H1 (cell line): ENCODE measurements around the gene SPATS2. TPM values are rescaled to one million over a fixed set of nuclear protein-coding genes. Genes with fewer than 3 reads are reported as not detected.

ENCODE experiments used
- CTCF ChIA-PET: fragments of 300-600 bp; sonication (Branson Sonifier 250); formaldehyde crosslinking; loops from one replicate; lab custom pipeline; 2021; ENCODE audit not compliant: partially characterized antibody; lab: Charles Lee
- POLR2A ChIA-PET: fragments of 300-600 bp; sonication (Branson Sonifier 250); formaldehyde crosslinking; loops from one replicate; lab custom pipeline; 2021; ENCODE audit warnings: inconsistent platforms; ENCODE audit not compliant: partially characterized antibody; lab: Charles Lee
- DNase-seq, 2 experiments: peaks; one replicate each; pipeline versions ENCODE4 v3.0.0 to v3.0.0-alpha.2; 2010 to 2022; ENCODE audit warnings: low spot score in 2 of 2, low read depth in 1 of 2, mixed read lengths in 1 of 2
- FAIRE-seq: peaks from 2 replicates; lab custom pipeline; 2011; peaks lifted over from hg19 to GRCh38; lab: Jason Lieb, UNC
- H2AFZ ChIP-seq: 2 replicates; pipeline ENCODE4 v1.8.1; 2012; ENCODE audit warnings: low read length, inconsistent platforms
- H2AK5ac ChIP-seq: 2 replicates; pipeline ENCODE4 v1.6.1; 2013; ENCODE audit warnings: low read depth, low read length
- H2BK120ac ChIP-seq: replicated peaks from 2 replicates; pipeline ENCODE3; 2013; ENCODE audit warnings: low read depth, low read length, inconsistent platforms
- H2BK12ac ChIP-seq: 2 replicates; pipeline ENCODE4 v1.6.1; 2013; ENCODE audit warnings: low read depth, low read length
- H2BK15ac ChIP-seq: 2 replicates; pipeline ENCODE4 v1.6.1; 2013; ENCODE audit warnings: low read length
- H2BK20ac ChIP-seq: 2 replicates; pipeline ENCODE4 v1.6.1; 2013; ENCODE audit warnings: low read length
- H2BK5ac ChIP-seq: 2 replicates; pipeline ENCODE4 v1.6.1; 2013; ENCODE audit warnings: low read depth, low read length
- H3K14ac ChIP-seq: 2 replicates; pipeline ENCODE4 v1.6.1; 2013; ENCODE audit warnings: inconsistent platforms; ENCODE audit not compliant: insufficient read length
- H3K18ac ChIP-seq: 2 replicates; pipeline ENCODE4 v1.6.1; 2013; ENCODE audit warnings: low read length; ENCODE audit errors: extremely low read depth
- H3K23ac ChIP-seq: 2 replicates; pipeline ENCODE4 v1.6.1; 2013; ENCODE audit warnings: inconsistent platforms; ENCODE audit not compliant: insufficient read length
- H3K23me2 ChIP-seq: 2 replicates; pipeline ENCODE4 v1.6.1; 2013; ENCODE audit warnings: low read depth, low read length
- H3K27ac ChIP-seq: 2 replicates; pipeline ENCODE4 v1.6.1; 2011; ENCODE audit warnings: low read depth, low read length, inconsistent platforms
- H3K27me3 ChIP-seq, 4 experiments: replicated peaks in 1 of 4; 1 replicate in 1 of 4; 2 replicates in 3 of 4; pipeline versions ENCODE4 v1.6.1 to v1.8.1; 2011 to 2013; ENCODE audit warnings: low read length in 3 of 4, mild to moderate bottlenecking in 3 of 4, inconsistent platforms in 2 of 4, mixed read lengths in 2 of 4, moderate library complexity in 1 of 4; ENCODE audit not compliant: control insufficient read depth in 3 of 4, insufficient read depth in 3 of 4; ENCODE audit errors: extremely low read depth in 1 of 4
- H3K36me3 ChIP-seq, 4 experiments: 2 replicates each; pipeline versions ENCODE4 v1.6.1 to v1.8.1; 2011 to 2013; ENCODE audit warnings: mild to moderate bottlenecking in 4 of 4, low read length in 3 of 4, moderate library complexity in 2 of 4, control low read depth in 1 of 4, inconsistent platforms in 1 of 4; ENCODE audit not compliant: insufficient read depth in 4 of 4, control insufficient read depth in 2 of 4
- H3K4ac ChIP-seq: replicated peaks from 2 replicates; pipeline ENCODE3; 2013; ENCODE audit warnings: low read length, low read depth, mixed read lengths, inconsistent platforms; ENCODE audit not compliant: insufficient read length
- H3K4me1 ChIP-seq, 4 experiments: replicated peaks in 1 of 4; 1 replicate in 1 of 4; 2 replicates in 3 of 4; pipeline versions ENCODE4 v1.6.1 to v1.8.1; 2011 to 2013; ENCODE audit warnings: low read length in 3 of 4, inconsistent platforms in 2 of 4, mixed read lengths in 1 of 4; ENCODE audit not compliant: insufficient read depth in 4 of 4, control insufficient read depth in 3 of 4
- H3K4me2 ChIP-seq, 2 experiments: 2 replicates each; pipeline versions ENCODE4 v1.6.1 to v1.8.1; 2011 to 2013; ENCODE audit warnings: low read depth in 2 of 2, low read length in 2 of 2, control low read depth in 1 of 2, inconsistent platforms in 1 of 2, mild to moderate bottlenecking in 1 of 2; ENCODE audit not compliant: insufficient read depth in 1 of 2
- H3K4me3 ChIP-seq, 4 experiments: fragments of 200-600, 300-600 bp in 1 of 4; sonication (generic), shearing (Covaris generic), sonication (Bioruptor Twin) in 1 of 4; 2 replicates each; pipeline versions ENCODE4 v1.5.1 to v1.8.1; 2011 to 2016; ENCODE audit warnings: low read length in 4 of 4, low read depth in 3 of 4, control low read depth in 2 of 4, inconsistent platforms in 2 of 4, mild to moderate bottlenecking in 2 of 4, mixed read lengths in 1 of 4, moderate library complexity in 1 of 4; ENCODE audit not compliant: insufficient read depth in 2 of 4; ENCODE audit errors: extremely low read depth in 1 of 4
- H3K56ac ChIP-seq: replicated peaks from 2 replicates; pipeline ENCODE3; 2013; ENCODE audit warnings: low read depth, mild to moderate bottlenecking, mixed read lengths, low read length, inconsistent platforms; ENCODE audit not compliant: insufficient read length
- H3K79me1 ChIP-seq: 2 replicates; pipeline ENCODE4 v1.6.1; 2013; ENCODE audit warnings: low read depth, low read length, control low read depth
- H3K79me2 ChIP-seq, 2 experiments: 2 replicates each; pipeline versions ENCODE4 v1.6.1 to v1.8.1; 2012 to 2013; ENCODE audit warnings: low read length in 2 of 2, mild to moderate bottlenecking in 2 of 2, inconsistent platforms in 1 of 2; ENCODE audit not compliant: insufficient read depth in 2 of 2, control insufficient read depth in 1 of 2
- H3K9ac ChIP-seq, 4 experiments: replicated peaks in 1 of 4; 1 replicate in 1 of 4; 2 replicates in 3 of 4; pipeline versions ENCODE4 v1.6.1 to v1.8.1; 2011 to 2013; ENCODE audit warnings: low read depth in 3 of 4, low read length in 3 of 4, control low read depth in 2 of 4, mild to moderate bottlenecking in 2 of 4, moderate library complexity in 2 of 4, inconsistent platforms in 1 of 4; ENCODE audit errors: extremely low read depth in 1 of 4
- H3K9me3 ChIP-seq, 2 experiments: 2 replicates each; pipeline versions ENCODE4 v1.6.1 to v1.8.1; 2012 to 2013; ENCODE audit warnings: mild to moderate bottlenecking in 2 of 2, moderate library complexity in 2 of 2, control low read depth in 1 of 2, inconsistent platforms in 1 of 2, low read depth in 1 of 2, low read length in 1 of 2, mixed read lengths in 1 of 2; ENCODE audit not compliant: insufficient read depth in 2 of 2
- H4K20me1 ChIP-seq, 2 experiments: replicated peaks in 1 of 2; 2 replicates each; pipeline versions ENCODE3 to v1.8.1; 2011 to 2013; ENCODE audit warnings: inconsistent platforms in 2 of 2, low read length in 2 of 2, mild to moderate bottlenecking in 1 of 2; ENCODE audit not compliant: insufficient read depth in 2 of 2, control insufficient read depth in 1 of 2
- H4K5ac ChIP-seq: 2 replicates; pipeline ENCODE4 v1.6.1; 2013; ENCODE audit warnings: low read length, low read depth, mixed read lengths, inconsistent platforms; ENCODE audit not compliant: insufficient read length
- H4K8ac ChIP-seq: 2 replicates; pipeline ENCODE4 v1.8.0; 2013; ENCODE audit warnings: mild to moderate bottlenecking, moderate library complexity, low read length, inconsistent platforms; ENCODE audit not compliant: insufficient read depth; ENCODE audit errors: extremely low read depth
- H4K91ac ChIP-seq: replicated peaks from 2 replicates; pipeline ENCODE3; 2013; ENCODE audit warnings: low read length, mixed read lengths, inconsistent platforms; ENCODE audit not compliant: insufficient read length
- CBX8 ChIP-seq: fragments of 300-800, 300-1000 bp; sonication (generic); IDR thresholded peaks from 2 replicates; pipeline ENCODE4 v1.7.1; 2016; ENCODE audit warnings: low read depth, low read length, borderline replicate concordance
- EP300 ChIP-seq, 2 experiments: IDR thresholded peaks; 1 replicate in 1 of 2; 2 replicates in 1 of 2; pipeline ENCODE4 v1.6.1; 2011 to 2012; ENCODE audit warnings: low read depth in 2 of 2, low read length in 2 of 2, mild to moderate bottlenecking in 2 of 2, borderline replicate concordance in 1 of 2, inconsistent platforms in 1 of 2, moderate library complexity in 1 of 2
- JUND ChIP-seq: IDR thresholded peaks from 2 replicates; pipeline ENCODE4 v1.6.1; 2011; ENCODE audit warnings: mild to moderate bottlenecking, improper control_type of control experiment, low read length
- POLR2AphosphoS5 ChIP-seq: IDR thresholded peaks from 2 replicates; pipeline ENCODE4 v1.6.1; 2011; ENCODE audit warnings: low read depth, low read length
- RNF2 ChIP-seq: fragments of 200-900, 300-1000 bp; sonication (generic); IDR thresholded peaks from 2 replicates; pipeline ENCODE4 v1.7.1; 2016; ENCODE audit warnings: borderline replicate concordance, low read depth, mild to moderate bottlenecking, antibody characterized with exemption, low read length; ENCODE audit not compliant: poor library complexity, severe bottlenecking; ENCODE audit errors: missing control alignments
- WGBS, 2 experiments: shearing (Covaris generic) in 1 of 2; methylation state at CpG; one replicate each; pipeline versions ENCODE4 v1.1.6 to v1.1.7; 2013 to 2015; ENCODE audit warnings: low lambda C conversion rate in 2 of 2, mixed read lengths in 2 of 2, inconsistent platforms in 1 of 2, low coverage in 1 of 2, missing lambda C conversion rate in 1 of 2; ENCODE audit not compliant: insufficient replicate concordance in 2 of 2, insufficient coverage in 1 of 2, insufficient read length in 1 of 2; ENCODE audit errors: extremely low coverage in 1 of 2, missing lambda C conversion rate in 1 of 2; 5-methylcytosine and 5-hydroxymethylcytosine counted together
- polyA plus RNA-seq, 7 experiments: library from polyadenylated mRNA; depleted of rRNA in 3 of 7; stranded (reverse) in 5 of 7; unstranded in 2 of 7; fragments of >200 nt in 5 of 7; fragments of 200-250 nt in 2 of 7; gene quantifications; 1 replicate in 5 of 7; 2 replicates in 1 of 7; 4 replicates in 1 of 7; pipeline versions ENCODE4 v1.2.1 to v1.2.3, GENCODE V29; 2011 to 2013; ENCODE audit warnings: missing spikeins in 2 of 7, mixed read lengths in 2 of 7
- total RNA-seq: library from RNA; stranded (reverse); fragmentation: NEBNext Ultra II Directional; extraction: Animal tissue kit (Norgen Biotek cat#: 25700); gene quantifications from 2 replicates; pipeline ENCODE4 v1.2.1, GENCODE V29; 2021

Gene SPATS2
- total and polyA plus RNA-seq, 2 of the 8 experiments (the other 6 are each of a cell fraction or from before 2014, with no cell fraction given): 19.2 to 24.5 TPM

- no peak overlapping the region for H3K4ac ChIP-seq
- no peak overlapping the region for H3K4me2 ChIP-seq
- no peak overlapping the region for H4K8ac ChIP-seq
- POLR2A ChIA-PET: no interaction called here
- TF ChIP-seq POLR2AphosphoS5: no peak
- no peak for TF ChIP-seq RNF2
- TF ChIP-seq CBX8: no peak
- TF ChIP-seq EP300 (IDR thresholded peaks at IDR 0.05; ENCODE audit: borderline replicate concordance in 1 of 2, low read depth in 2 of 2, low read length in 2 of 2): no peak
- no peak for TF ChIP-seq JUND
- TF ChIP-seq, all 59 proteins: peak for 0
- no peaks in the 10 kb centered on the region for H3K27me3 ChIP-seq
- DNase-seq (no peak), FAIRE-seq (no peak)
- H2AK5ac ChIP-seq: no peak overlapping the region
- H4K91ac ChIP-seq: no peak overlapping the region
- no peak overlapping the region for H3K27ac ChIP-seq
- CTCF ChIA-PET: interaction anchor here (0.6 to 18.6 kb wide), 5 partner anchors 42 to 461 kb away, joined by 3 to 538 read pairs (median 5); partner anchors contain the start of genes DNAJC22 and SPATS2
- H2BK12ac ChIP-seq: no peak overlapping the region
- H3K9me3 ChIP-seq: no peaks in the 10 kb centered on the region
- peaks cover 0 to 5% (median 2%) of the 10 kb centered on the region in 4 experiments; a peak in 3 of 8 replicates for H3K36me3 ChIP-seq
- H3K23ac ChIP-seq: no peak overlapping the region
- no peak overlapping the region for H4K5ac ChIP-seq
- H3K4me3 ChIP-seq: no peak overlapping the region
- H3K4me1 ChIP-seq: no peaks in the 10 kb centered on the region
- H3K56ac ChIP-seq: no peak overlapping the region
- no peak overlapping the region for H2BK20ac ChIP-seq
- H2BK120ac ChIP-seq: no peak overlapping the region
- H2BK15ac ChIP-seq: no peak overlapping the region
- H3K23me2 ChIP-seq: no peaks in the 10 kb centered on the region
- no peak overlapping the region for H3K9ac ChIP-seq
- no peak overlapping the region for H3K14ac ChIP-seq
- no peak overlapping the region for H2AFZ ChIP-seq
- H3K18ac ChIP-seq: no peak overlapping the region
- H3K79me1 ChIP-seq: no peaks in the 10 kb centered on the region
- no peaks in the 10 kb centered on the region for H4K20me1 ChIP-seq
- H3K79me2 ChIP-seq: no peaks in the 10 kb centered on the region
- H2BK5ac ChIP-seq: no peak overlapping the region
- WGBS, 2 experiments: 86% methylated on average over 5 of the region's 5 CpGs; no CpG with 5 or more reads in 1 of the 2 experiments
Measured at GRCh38 chr12:49519574-49519936, 152.3 kb downstream of the SPATS2 start.
